SK-N-MC (cell line): ENCODE data around the gene ACTN1.

Experiments
- EZH2 ChIP-seq: fragments of 200-600 bp; sonication (generic); IDR thresholded peaks from one replicate; pipeline ENCODE4 v1.6.1; 2017; ENCODE audit warnings: antibody characterized with exemption
- POLR2AphosphoS5 ChIP-seq: IDR thresholded peaks from 2 replicates; pipeline ENCODE4 v1.6.1; 2012; ENCODE audit warnings: mild to moderate bottlenecking, low read depth, low read length, borderline replicate concordance

GRCh38 chr14:68890173-68890931 is 88.8 kb downstream of the ACTN1 start:
- TF ChIP-seq EZH2 (no peak), POLR2AphosphoS5 (no peak)
